HG03108 (cell line): ENCODE measurements around the gene GNB1L.

Source experiments
- ATAC-seq: cut with Tn5 transposase; IDR thresholded peaks from one replicate; pipeline ENCODE4 v1.9.1; 2021; ENCODE audit warnings: moderate library complexity; ENCODE audit not compliant: unreplicated experiment

Gene GNB1L

DNA sequence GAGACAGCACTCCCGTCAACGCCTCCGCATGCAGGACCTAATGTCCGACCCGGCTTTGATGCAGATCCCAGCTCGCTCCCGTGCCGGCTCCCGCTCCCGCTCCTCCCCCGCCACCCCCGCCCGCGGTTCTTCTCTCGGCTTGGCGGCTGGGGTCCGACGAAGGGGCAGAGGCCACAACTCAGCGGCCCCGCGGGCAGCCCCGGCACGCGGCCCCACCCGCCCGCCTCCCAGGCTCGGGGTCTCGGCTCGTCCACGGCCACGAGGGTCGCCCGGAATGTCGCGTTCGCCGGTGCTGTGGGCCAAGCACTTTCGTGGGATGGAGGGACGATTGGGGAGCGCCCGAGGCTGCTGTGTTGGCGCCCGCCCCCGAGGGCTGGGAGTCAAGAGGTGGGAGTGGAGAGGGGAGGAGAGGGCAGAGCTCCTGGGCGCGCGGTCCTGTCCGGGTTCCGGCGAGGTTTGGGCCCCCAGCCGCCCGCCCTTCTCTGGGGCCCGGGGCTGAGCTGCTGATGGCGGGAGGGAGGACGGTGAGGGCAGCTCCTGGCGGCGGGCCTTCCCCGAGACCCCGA is 99.4 kb downstream of the GNB1L start:
- ATAC-seq: no peak

DNA sequence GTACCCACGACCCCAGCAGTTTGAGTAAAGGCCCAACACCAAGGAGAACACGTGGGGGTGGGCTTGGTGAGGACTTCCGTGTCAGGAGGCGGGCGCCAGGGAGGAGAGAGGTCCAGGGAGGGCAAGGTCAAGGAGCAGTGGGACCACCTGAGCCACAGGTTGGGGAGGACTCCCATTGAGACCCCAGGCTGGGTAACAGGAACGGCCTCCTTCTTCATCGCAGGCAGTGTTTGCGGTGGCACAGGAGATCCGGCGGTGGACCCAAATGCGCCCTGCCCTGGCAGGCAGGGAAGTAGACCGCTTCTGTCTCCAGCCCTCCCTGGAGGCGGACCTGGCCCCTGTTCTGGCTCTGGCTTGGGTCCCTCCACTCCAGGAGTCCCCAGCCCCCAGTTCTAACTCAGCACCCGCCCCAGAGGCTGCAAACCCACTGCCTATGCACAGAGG is 100.0 kb downstream of the GNB1L start:
- ATAC-seq: no peak

DNA sequence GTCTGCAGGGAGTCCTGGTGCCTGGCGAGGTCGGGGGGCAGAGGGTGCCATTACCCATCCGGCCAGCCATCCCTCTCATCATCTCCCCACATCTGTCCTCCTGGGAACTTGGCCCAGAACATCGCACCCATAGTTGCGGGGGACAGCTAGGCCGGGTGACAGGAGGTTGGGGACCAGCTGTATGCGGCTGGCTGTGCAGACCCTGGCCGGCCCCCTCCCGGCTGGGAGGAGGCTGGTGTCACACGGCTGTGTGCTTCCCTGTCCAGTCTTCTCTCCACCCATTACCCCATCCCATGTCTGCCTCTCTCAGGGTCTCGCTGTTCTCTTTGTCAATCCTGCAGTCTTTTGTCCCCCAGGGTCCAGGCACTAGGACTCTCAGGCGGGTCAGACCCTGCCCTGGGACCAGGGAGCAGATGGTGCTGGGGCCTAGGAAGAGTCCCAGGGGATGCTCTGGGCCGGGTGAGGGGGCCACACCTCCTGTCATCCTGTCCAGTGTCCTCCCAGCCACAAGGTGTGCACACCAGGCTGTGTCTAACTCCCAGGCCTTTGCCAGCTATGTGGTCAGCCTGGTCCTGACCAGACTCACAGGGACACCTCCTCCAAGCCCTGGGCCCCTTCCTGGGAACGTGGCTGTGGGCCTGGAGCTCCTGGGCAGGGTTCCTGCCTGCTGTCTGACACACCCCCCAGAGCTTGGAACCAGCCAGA is 100.5 kb downstream of the GNB1L start:
- ATAC-seq: no peak

DNA sequence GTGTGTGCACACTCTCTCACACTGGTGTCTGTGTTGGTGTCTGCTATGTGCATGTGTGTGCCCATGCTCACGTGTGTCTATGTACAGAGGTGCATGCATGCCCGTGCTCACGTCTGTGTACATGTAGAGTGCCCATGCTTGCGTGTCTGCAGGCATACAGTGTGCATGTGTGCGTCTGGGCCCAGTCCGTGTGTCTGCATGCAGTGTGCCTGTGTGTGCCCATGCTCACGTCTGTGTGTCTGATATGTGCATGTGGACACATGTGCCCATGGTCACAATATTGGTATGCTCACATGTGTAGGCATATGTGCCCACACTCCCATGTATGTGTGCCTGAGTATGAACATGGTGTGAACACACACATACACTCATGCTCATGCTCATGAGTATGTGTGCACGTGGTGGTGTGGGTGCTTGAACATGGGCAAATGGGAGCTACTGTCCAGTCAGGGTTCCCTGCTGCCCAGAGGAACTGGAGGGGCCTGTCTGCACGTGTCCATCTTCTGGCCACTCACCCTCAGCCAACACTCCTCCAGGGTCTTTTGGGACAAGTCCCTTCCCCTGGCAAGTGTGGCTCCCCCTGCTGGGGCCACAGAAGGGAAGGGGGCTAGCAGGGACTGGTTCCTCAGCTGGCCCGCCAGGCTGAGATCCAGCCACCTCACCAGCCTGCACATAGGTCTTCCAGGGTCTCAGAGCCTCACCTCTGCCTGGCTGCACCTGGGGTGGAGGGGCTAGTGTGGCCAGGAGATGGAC is 101.4 kb downstream of the GNB1L start:
- ATAC-seq: no peak

DNA sequence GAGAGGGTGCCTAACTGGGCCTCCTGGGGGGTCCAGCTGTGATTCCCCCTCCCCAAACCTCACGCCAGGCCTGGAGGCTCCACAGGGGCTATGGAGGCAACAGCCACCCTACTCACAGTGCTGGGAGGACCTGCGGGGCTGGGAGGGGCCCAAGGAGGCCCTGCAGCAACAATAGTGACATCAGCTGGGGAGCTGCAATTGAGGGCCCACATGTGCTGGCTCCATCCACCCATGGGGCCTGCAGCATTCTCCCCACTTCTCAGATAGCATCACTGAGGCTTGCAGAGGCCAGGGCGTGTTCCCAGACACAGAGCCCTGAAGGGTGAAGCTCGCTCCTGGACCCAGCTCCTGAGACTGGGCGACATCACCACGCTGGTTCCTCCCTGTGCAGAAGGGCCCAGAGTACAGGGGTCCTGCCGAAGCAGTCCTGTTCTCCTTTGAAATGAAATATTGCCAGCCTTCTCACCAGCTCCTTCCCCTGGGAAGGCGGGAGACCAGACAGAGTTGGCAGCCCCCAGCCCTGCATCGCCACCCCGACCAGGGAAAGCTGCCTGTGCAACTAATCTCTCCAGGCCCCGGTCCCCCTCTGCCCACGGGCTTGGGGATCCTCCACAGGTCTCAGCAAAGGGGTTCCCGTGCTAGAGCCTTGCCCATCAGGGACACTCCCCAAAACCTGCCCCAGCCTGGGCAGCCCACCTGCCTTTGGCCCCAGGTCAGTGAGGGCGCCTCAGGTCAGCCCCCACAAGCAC is 103.0 kb downstream of the GNB1L start:
- ATAC-seq: no peak

DNA sequence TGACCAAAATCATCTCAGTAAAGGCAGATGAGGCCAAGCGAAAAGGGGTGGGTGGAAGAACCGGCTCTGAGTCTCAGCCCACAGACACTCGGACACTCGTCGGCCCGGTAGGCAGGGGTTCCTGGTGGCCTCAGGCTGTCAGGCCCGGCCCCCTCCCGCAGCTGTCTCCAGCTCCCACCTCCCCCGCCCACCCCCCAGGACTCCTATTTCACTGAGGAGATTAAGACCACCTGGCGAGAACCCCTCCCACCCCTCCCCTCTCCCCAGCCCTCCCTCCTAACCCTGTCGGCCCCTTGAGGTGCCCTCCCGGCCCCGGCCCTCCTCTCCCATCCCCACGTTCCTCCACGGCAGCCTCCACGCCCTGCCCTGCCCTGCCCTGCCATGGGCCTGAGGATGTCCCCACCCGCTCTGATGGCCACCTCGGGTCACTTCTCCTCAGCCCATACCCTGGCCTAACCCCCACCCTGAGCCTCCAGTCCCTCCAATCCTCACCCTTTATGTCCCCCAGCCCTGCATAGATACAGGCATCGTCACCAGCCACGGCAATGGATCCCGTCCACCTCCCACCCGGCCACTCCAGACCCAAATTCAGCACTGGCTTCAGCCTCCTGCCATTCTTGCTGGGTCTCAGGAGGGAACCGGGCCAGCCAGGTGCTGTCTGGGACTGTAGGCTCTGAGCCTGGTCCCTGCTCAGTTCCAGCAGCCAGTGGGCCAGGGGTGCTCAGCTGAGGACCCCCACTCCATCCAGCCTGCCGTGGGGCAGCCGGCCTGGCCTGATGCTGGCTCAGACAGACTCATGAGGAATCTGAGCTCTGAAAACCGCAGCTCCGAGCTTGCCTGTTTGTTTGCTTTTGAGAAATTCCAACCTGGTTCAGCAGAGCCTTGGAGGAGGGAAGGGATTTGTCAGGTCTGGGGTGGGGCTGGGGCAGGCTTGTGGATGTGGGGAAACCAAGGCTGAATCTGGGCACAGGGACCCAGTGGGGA is 103.9 kb downstream of the GNB1L start:
- no peak for ATAC-seq

DNA sequence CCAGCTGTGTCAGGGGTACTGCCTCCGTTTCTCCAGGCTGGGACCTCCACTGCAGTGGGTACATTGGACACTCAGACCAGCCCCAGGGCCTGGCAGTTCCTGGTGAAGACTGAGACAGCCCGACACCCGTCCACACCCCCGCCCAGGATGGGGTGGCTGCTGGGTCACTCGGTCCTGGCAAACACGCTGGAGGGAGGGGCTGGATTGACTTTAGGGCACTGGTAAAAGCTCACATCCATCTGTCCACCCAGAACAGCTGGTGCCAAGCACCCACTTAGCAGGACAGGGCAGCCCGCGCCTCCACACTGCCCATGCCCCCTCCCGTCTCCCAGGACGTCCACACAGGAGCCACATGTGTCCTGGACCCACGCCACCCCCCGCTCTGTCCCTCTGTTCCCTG is 104.8 kb downstream of the GNB1L start:
- ATAC-seq: no peak

DNA sequence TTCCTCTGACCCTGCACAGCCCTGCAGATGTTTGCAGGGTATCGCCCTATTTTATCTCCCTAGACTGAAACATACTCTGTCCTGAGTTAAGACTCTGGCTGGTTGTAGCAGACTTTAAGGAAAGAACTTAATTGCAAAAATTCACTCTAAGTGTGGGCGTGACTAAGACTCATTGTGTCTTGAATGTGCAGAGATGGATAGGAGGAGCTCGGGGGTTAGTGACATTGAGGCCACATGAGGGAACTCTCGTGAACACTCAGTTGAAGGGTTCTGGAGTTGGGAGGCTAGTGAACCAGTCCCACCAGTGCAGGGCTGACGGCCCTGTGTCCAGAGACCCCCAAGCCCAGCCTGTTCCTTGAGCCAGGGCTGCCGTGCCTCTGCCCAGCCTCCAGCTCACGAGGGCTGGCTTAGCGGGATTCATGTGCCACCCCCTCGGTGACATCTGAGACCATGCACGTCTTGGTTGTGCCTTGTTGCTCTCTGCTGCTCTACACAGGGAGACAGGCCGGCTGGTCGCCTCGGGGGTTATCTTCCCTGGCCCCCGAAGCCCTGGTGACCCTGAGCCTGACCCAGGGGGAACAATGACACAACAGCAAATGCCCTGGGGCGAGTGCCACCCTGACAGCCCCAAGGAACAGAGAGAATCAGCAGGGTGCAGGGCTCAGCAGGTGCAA is 105.5 kb downstream of the GNB1L start:
- ATAC-seq: no peak

DNA sequence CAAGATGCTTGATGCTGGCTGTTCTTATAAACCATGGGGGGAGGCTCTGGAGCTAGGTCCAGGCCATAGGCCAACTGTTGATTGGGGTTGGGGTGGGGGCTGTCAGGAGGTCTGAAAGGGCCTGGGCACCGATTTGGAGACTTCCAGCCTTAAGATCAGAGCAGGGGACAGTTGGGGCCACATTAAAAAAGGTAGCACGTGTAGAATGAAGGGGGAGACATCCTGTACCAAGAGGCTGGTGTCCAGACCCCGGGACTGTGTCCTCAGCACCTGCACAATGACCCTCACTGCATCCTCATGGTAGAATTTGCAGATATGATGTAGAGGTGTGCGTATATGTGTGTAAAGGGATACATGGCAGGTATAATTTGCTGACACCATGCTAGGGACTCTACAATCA is 106.5 kb downstream of the GNB1L start:
- ATAC-seq: no peak

DNA sequence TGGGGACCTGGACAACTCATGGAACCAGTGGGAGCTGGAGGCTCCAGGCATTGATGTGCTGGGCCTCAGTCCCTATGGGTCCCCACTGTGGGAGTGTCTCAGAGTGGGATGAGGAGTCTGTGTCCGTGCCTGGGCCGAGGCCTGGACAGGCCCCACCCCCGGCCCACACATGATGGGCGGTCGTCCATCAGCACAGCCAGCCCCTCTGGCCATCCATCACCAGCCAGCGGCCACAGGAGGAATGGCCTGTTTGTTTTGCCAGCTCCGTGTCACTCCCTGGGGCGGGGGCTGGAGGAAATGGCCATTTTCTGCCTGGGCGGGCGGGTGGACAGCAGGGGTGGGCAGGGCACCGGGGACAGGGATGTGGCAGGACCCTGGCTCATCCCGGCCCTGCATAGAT is 107.1 kb downstream of the GNB1L start:
- ATAC-seq: no peak

DNA sequence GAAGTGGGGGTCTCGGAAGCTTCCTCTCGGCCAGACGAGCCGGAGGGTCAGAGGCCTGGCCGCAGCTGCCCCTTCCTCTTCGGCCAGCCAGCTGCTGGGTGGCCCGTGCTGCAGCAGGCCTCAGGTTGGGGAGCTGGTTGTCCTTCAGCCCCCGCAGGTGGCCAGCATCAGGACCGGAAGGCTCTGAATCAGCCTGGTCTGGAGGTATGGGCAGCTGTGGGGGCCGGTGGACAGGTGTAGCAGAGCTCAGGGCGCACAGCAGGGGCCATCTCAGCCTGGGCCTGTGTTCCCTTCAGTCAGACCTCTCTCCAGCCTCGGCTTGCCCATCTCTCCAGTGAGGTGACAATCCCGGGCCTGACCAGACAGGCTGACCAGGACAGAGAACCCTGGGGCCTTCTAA is 107.9 kb downstream of the GNB1L start:
- ATAC-seq: no peak

DNA sequence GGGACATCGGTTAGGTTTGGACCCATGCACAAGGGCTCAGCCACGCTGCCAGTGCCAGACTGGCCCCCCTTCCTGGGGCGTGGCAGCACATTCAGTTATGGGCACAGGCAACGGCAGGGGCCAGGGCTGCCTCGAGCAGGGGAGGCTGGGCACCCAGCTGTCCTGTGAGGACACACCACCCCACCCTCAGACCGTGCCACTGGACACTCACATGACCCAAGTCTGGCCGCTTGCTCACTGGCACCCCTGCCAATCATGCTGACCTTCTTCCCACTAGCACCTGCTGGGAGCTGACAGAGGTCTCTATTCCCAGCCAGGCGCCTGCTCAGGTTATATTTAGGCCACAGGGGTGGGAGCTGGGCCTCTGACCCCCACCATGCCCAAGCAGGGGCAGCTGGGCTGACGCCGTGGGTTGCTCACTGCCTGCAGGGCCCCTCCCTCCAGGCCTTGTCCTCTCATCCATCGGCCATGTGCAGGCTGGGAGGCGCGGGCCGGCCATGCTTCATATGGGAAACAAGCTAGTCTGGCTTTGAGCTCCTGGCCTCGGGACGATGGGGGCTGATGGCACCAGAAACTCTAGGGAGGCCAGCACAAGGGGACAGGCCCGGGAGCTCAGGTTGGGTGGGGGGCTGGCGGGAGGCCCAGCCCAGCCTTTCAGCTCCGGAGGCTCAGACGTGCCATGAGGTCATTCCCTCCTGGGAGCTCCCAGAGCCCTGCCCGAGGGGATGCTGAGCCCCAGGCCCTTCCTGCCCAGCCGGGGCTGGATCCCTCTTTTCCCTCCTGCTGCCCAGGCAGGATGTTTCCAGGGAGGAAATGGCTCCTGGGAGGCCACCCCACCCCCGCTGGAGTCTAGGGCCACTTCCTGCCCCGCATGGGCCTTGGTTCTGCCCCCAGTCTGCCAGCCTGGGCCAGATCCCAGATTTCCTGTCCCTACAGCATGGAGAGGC is 109.2 kb downstream of the GNB1L start:
- ATAC-seq: no peak

DNA sequence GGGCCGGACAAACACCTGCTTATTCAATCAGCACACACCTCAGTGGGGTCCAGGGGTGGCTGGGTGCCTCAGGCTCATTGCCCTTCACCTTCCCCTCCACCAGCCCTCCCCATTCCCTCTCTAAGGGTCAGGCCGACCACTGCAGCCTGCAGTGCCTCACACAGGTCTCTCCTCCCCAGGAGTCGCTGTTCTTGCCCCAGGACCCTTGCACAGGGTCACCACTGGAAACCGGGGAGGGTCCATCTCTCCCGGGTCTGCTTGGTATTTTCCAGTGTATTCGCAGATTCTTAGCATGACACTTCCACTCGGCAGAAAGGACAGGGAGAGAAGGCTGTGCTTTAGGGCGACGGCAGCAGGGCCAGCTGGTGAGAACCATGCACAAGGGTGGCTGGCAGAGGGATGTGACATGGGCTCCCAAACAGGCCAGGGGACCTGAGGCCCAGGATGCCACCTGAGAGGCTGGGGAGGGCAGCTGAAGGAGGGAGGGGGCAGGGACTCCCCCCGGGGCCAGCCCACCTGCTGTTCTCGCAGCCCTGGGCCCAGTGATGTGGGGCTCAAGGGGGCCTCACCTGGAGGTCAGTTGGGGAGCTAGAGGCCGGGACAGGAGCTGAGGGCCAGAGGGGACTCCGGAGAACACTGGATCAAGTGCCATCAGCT is 110.2 kb downstream of the GNB1L start:
- no peak for ATAC-seq

DNA sequence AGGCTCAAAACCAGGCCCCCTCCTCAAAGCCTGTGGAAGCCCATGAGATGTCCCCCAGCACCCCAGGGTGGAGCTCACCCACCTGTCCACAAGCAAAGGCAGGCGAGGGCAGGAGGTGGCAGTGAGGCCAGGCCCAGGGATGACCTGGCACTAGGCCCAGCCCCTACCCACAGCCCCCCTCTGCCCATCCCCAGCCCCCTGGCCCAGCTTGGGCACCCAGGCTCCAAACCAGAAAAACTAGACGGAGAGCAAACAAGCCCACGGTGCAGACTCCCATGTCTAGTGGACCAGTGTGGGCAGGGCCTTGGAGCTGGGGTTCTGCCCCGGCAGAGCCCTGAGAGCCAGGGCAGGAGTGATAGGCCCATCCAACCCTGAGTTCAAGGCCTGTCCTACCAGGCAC is 111.0 kb downstream of the GNB1L start:
- ATAC-seq: no peak

DNA sequence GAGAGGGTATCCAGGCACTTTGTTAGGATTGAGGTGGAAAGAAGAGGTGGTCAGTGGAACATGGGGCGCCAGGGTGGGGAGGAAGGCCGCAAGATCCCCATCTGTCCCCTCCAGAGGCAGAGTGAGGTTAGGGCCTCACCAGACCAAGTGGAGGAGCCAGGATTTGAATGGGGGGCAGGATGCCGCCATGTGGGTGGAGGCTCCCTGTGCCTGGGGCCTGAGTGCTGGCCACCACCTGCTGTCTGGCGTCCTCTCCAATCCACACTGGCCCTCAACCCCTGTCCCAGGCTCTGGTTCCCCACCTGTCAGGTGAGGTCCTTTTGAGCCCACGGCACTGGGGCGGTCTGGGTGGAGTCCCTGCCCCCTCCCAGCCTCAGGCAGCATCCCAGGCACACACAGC is 111.6 kb downstream of the GNB1L start:
- no peak for ATAC-seq

DNA sequence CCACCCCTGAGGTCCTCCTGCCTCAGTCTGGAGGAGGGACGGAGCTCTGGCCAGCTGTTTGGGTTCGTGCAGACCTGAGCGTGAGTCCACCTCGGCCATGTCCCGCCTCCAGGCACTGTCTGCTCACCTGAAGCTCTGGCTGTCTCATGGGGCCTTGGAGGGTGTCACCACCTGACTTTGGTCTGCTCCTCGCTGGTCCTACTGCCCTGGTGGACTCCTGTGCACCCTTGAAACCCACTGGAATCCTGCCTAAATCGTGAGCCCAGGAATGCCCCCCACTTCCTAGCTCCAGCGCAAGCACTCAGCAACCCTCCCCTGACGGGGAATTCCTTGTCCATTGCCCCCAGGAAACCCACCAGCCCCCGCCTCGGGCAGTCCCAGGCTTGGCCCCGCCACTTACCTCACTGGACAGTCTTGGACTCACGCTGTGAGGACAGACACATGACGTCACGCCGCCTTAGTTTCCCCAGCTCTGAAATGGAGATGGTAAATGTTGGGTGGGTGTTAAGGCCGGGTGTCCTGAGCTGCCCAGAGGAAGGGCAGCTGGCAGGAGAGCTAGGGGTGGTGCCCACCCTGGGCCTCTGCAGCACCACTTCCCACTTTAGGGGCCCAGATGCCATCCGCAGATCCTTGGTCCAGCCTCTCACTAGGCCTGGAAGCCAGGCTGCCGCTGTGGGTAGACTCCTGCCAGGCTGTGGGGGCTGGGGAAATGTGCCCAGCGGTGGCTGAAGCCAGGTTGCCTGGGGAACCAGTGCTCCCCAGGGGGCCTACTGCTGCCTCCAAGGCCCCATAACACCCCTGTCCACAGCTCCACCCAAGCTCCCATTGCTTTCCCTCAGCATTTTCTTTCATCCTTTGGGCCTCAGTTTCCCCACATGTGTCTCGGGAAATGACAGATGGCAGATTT is 112.3 kb downstream of the GNB1L start:
- ATAC-seq: no peak

DNA sequence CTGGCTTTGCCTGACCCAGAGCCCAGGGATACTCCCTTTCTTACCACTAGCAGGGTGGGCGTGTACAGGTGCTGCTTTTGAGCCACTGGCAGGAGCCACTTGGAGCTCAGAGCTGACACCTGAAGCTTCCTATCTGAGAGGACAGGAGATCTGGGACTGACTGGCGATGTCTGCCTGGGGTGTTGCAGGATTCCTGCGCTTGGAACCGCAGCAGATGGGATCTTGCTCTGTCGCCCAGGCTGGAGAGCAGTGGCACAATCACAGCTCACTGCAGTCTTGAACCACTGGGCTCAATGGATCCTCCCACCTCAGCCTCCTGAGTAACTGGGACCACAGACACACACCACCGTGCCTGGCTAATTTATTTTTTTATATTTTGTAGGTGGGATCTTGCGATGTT is 113.6 kb downstream of the GNB1L start:
- no peak for ATAC-seq
